B cell (primary cell): Measurements from ENCODE around the gene KCNG4. TPM values are rescaled to one million over a fixed set of nuclear protein-coding genes. Genes with fewer than 3 reads are reported as not detected.

Experiments used
- ATAC-seq: fragments of 200-7000 bp; cut with Tn5 transposase; one replicate; pipeline ENCODE4 v1.10.0; 2021; ENCODE audit warnings: low read depth, mild to moderate bottlenecking, moderate number of reproducible peaks, moderate library complexity
- CTCF ChIA-PET: fragments of 350-600 bp; sonication (Branson Sonifier 250); formaldehyde crosslinking; loops from one replicate; lab custom pipeline; 2021; ENCODE audit warnings: antibody characterized with exemption, inconsistent platforms; lab: Charles Lee
- POLR2A ChIA-PET: fragments of 350-600 bp; sonication (Branson Sonifier 250); formaldehyde crosslinking; loops from one replicate; lab custom pipeline; 2021; ENCODE audit warnings: antibody characterized with exemption; lab: Charles Lee
- DNase-seq: peaks from one replicate; pipeline ENCODE4 v3.0.0; 2013
- H2AFZ ChIP-seq: 2 replicates; pipeline ENCODE4 v1.6.1; 2012; ENCODE audit warnings: mild to moderate bottlenecking, low read depth, low read length; ENCODE audit not compliant: insufficient read depth, poor library complexity, severe bottlenecking
- H3K27ac ChIP-seq, 2 donors: 1 replicate in 1 of 2; 2 replicates in 1 of 2; pipeline ENCODE4 v1.5.1; 2012 to 2013; ENCODE audit warnings: low read length in 2 of 2, mild to moderate bottlenecking in 2 of 2, moderate library complexity in 1 of 2
- H3K27me3 ChIP-seq, 4 experiments: fragments of 200-600 bp in 1 of 4; sonication (generic) in 1 of 4; replicated peaks in 1 of 4; 1 replicate in 2 of 4; 2 replicates in 2 of 4; pipeline versions ENCODE4 v1.6.1 to v1.7.0; 2013 to 2016; ENCODE audit warnings: low read length in 3 of 4, mild to moderate bottlenecking in 2 of 4, mixed read lengths in 1 of 4, moderate library complexity in 1 of 4; ENCODE audit not compliant: insufficient read depth in 4 of 4, control insufficient read depth in 3 of 4; ENCODE audit errors: control extremely low read depth in 1 of 4
- H3K36me3 ChIP-seq, 2 experiments: replicated peaks in 1 of 2; 1 replicate in 1 of 2; 2 replicates in 1 of 2; pipeline versions ENCODE4 v1.6.1 to v1.7.1; 2013; ENCODE audit warnings: low read length in 1 of 2; ENCODE audit not compliant: insufficient read depth in 2 of 2, control insufficient read depth in 1 of 2; ENCODE audit errors: control extremely low read depth in 1 of 2, extremely low read depth in 1 of 2
- H3K4me1 ChIP-seq, 2 donors: fragments of 200-600 bp in 1 of 2; sonication (generic) in 1 of 2; 1 replicate in 1 of 2; 2 replicates in 1 of 2; pipeline versions ENCODE4 v1.5.1 to v1.6.1; 2013 to 2017; ENCODE audit warnings: low read length in 2 of 2; ENCODE audit not compliant: control insufficient read depth in 2 of 2, insufficient read depth in 2 of 2
- H3K4me2 ChIP-seq: replicated peaks from 2 replicates; pipeline ENCODE3; 2012; ENCODE audit warnings: mild to moderate bottlenecking, low read depth, low read length; ENCODE audit not compliant: poor library complexity, severe bottlenecking
- H3K4me3 ChIP-seq, 5 experiments: fragments of 200-600 bp in 1 of 5; sonication (generic) in 1 of 5; 1 replicate in 3 of 5; 2 replicates in 2 of 5; pipeline versions ENCODE4 v1.5.1 to v1.7.0; 2011 to 2016; ENCODE audit warnings: low read length in 4 of 5, mild to moderate bottlenecking in 4 of 5, low read depth in 2 of 5, control low read depth in 1 of 5, moderate library complexity in 1 of 5; ENCODE audit not compliant: insufficient read depth in 1 of 5; ENCODE audit errors: control extremely low read depth in 1 of 5, extremely low read depth in 1 of 5
- H3K79me2 ChIP-seq: fragments of 200-600 bp; sonication (generic); one replicate; pipeline ENCODE4 v1.6.0; 2016; ENCODE audit warnings: low read length; ENCODE audit not compliant: control insufficient read depth, insufficient read depth
- H3K9ac ChIP-seq: fragments of 200-600 bp; sonication (generic); 2 replicates; pipeline ENCODE4 v1.6.1; 2017; ENCODE audit warnings: mild to moderate bottlenecking, low read length, moderate library complexity
- H3K9me3 ChIP-seq, 3 donors: one replicate each; pipeline versions ENCODE4 v1.6.1 to v1.7.1; 2013; ENCODE audit warnings: low read length in 2 of 3; ENCODE audit not compliant: control insufficient read depth in 2 of 3, insufficient read depth in 1 of 3; ENCODE audit errors: control extremely low read depth in 1 of 3
- H4K20me1 ChIP-seq: 2 replicates; pipeline ENCODE4 v1.6.0; 2012; ENCODE audit warnings: mild to moderate bottlenecking, low read length; ENCODE audit not compliant: insufficient read depth, control insufficient read depth, poor library complexity, severe bottlenecking
- H3K27ac Mint-ChIP-seq: one replicate; pipeline ENCODE4 v1.8.0; 2021; ENCODE audit warnings: mixed read lengths
- H3K27me3 Mint-ChIP-seq: one replicate; pipeline ENCODE4 v1.8.0; 2021; ENCODE audit warnings: mixed read lengths
- H3K4me1 Mint-ChIP-seq: one replicate; pipeline ENCODE4 v1.8.0; 2021; ENCODE audit warnings: mixed read lengths
- H3K4me3 Mint-ChIP-seq: one replicate; pipeline ENCODE4 v1.8.0; 2021; ENCODE audit warnings: mixed read lengths
- H3K9me3 Mint-ChIP-seq: one replicate; pipeline ENCODE4 v1.8.0; 2022; ENCODE audit warnings: mixed read lengths; ENCODE audit not compliant: insufficient read depth
- EZH2 ChIP-seq: IDR thresholded peaks from 2 replicates; pipeline ENCODE4 v1.6.1; 2012; ENCODE audit warnings: borderline replicate concordance, low read depth, mild to moderate bottlenecking, moderate library complexity, low read length; ENCODE audit not compliant: insufficient read depth, poor library complexity, severe bottlenecking
- WGBS: methylation state at CpG from one replicate; pipeline ENCODE4 v1.1.5; 2013; ENCODE audit warnings: missing lambda C conversion rate; ENCODE audit not compliant: insufficient coverage; 5-methylcytosine and 5-hydroxymethylcytosine counted together
- intact Hi-C: fragments of 100-400 bp; cut with micrococcal nuclease; formaldehyde crosslinking; loops from one replicate; pipeline ENCODE4 v1.10.0; 2022
- polyA plus RNA-seq: library from polyadenylated mRNA; depleted of rRNA; stranded (reverse); fragments of >200 nt; gene quantifications from 2 replicates; pipeline ENCODE4 v1.2.3, GENCODE V29; 2012
- total RNA-seq, 2 donors: library from RNA; stranded (reverse); fragments of 120-200 nt in 1 of 2; gene quantifications; 1 replicate in 1 of 2; 2 replicates in 1 of 2; pipeline versions ENCODE4 v1.2.3 to v1.2.4, GENCODE V29; 2013 to 2022
- TF ChIP-seq, protein P1 (sequence below): fragments of 200-600 bp; IDR thresholded peaks from one replicate; pipeline ENCODE4 v1.8.0; 2022; ENCODE audit warnings: antibody characterized with exemption, mild to moderate bottlenecking

KCNG4 gene
- total and polyA plus RNA-seq, 2 donors (not counting 1 experiment from before 2014, with no cell fraction given): not detected

DNA sequence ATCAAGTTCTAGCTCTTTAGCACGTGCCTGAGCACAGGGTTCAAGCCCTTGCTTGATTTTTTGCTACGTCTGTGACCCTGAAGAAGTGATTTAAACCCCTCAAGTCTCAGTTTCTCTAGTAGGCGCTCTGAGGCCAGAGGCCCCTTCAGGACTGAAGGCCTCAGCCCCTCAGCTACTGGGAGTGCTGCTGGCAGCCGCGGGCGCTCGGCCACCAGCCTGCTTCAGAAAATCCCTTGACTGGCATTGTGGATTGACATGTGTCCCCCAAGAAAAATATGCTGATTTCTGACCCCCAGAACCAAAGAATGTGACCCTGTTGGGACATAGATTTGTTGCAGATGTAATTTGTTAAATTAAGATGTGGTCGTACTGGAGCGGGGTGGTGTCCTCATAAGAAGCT lies 34.7 kb upstream of the KCNG4 start:
- DNase-seq: no peak
- H3K27me3 Mint-ChIP-seq: peaks cover 18% of the 10 kb centered on the region
- ChIA-PET POLR2A (no interaction called here), CTCF (interaction anchor here (0.8 to 0.9 kb wide), 2 partner anchors 231 to 348 kb away, joined by 3 to 4 read pairs; partner anchors contain the start of gene MEAK7)
- Histone ChIP-seq H3K9me3 (no peaks in the 10 kb centered on the region), H3K27me3 (peaks cover 0 to 6% (median 0%) of the 10 kb centered on the region in 4 experiments), H2AFZ (no peak overlapping the region), H3K79me2 (no peaks in the 10 kb centered on the region), H3K4me2 (no peak overlapping the region), H3K9ac (no peak overlapping the region), H3K36me3 (no peaks in the 10 kb centered on the region), H3K27ac (no peak overlapping the region), H4K20me1 (no peaks in the 10 kb centered on the region), H3K4me1 (no peaks in the 10 kb centered on the region), H3K4me3 (no peak overlapping the region)
- TF ChIP-seq EZH2: no peak
- TF ChIP-seq, protein P1, sequence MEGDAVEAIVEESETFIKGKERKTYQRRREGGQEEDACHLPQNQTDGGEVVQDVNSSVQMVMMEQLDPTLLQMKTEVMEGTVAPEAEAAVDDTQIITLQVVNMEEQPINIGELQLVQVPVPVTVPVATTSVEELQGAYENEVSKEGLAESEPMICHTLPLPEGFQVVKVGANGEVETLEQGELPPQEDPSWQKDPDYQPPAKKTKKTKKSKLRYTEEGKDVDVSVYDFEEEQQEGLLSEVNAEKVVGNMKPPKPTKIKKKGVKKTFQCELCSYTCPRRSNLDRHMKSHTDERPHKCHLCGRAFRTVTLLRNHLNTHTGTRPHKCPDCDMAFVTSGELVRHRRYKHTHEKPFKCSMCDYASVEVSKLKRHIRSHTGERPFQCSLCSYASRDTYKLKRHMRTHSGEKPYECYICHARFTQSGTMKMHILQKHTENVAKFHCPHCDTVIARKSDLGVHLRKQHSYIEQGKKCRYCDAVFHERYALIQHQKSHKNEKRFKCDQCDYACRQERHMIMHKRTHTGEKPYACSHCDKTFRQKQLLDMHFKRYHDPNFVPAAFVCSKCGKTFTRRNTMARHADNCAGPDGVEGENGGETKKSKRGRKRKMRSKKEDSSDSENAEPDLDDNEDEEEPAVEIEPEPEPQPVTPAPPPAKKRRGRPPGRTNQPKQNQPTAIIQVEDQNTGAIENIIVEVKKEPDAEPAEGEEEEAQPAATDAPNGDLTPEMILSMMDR: no peak
- no peak for ATAC-seq
- no peak overlapping the region for H3K27ac Mint-ChIP-seq
- 90% methylated on average over 9 of the region's 9 CpGs for WGBS
- intact Hi-C loops: no loop called here
- H3K4me3 Mint-ChIP-seq: no peak overlapping the region
- H3K9me3 Mint-ChIP-seq: no peaks in the 10 kb centered on the region
- no peaks in the 10 kb centered on the region for H3K4me1 Mint-ChIP-seq

DNA sequence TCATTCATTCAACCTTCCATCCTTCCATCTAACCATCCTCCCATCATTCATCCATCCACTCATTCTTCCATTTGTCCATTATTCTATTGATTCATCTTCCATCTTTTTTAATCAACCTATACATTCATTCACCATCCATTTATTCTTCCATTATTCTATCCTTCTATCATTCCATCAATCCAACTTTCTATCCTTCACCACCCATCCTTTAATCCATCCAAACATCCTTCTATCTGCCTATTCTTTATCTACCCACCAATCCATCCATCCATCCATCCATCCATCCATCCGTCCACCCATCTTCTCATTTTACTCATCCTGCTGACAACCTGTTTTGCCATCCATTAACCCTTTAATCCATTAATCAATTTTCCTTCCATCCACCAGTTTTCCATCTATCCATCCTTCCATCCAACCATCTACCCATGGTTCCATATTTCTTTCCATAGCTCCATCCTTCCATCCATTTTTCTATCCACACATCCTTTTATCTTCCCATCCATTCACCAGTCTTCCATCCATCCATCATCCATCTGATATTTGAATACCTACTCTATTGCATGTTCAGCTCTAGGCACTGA lies 33.0 kb upstream of the KCNG4 start:
- Mint-ChIP-seq H3K27ac (no peak overlapping the region), H3K4me1 (no peaks in the 10 kb centered on the region), H3K27me3 (peaks cover 14% of the 10 kb centered on the region), H3K9me3 (no peaks in the 10 kb centered on the region), H3K4me3 (no peak overlapping the region)
- Histone ChIP-seq H3K4me3 (no peak overlapping the region), H2AFZ (no peak overlapping the region), H3K27ac (no peak overlapping the region), H3K27me3 (peaks cover 0 to 6% (median 0%) of the 10 kb centered on the region in 4 experiments), H3K9ac (no peak overlapping the region), H3K4me2 (no peak overlapping the region), H4K20me1 (no peaks in the 10 kb centered on the region), H3K79me2 (no peaks in the 10 kb centered on the region), H3K36me3 (no peaks in the 10 kb centered on the region), H3K4me1 (no peaks in the 10 kb centered on the region), H3K9me3 (no peaks in the 10 kb centered on the region)
- intact Hi-C loops: no loop called here
- TF ChIP-seq, protein P1: no peak
- WGBS: 42% methylated on average over 1 of the region's 1 CpG
- POLR2A ChIA-PET: no interaction called here
- CTCF ChIA-PET: no interaction called here
- DNase-seq (no peak), ATAC-seq (no peak)
